Testis (tissue), 3 donors: Measurements from ENCODE around the gene SKAP1. TPM values are rescaled to one million over a fixed set of nuclear protein-coding genes. Genes with fewer than 3 reads are reported as not detected.

Source experiments
- DNase-seq: peaks from one replicate; pipeline ENCODE4 v3.0.0-alpha.2; 2019
- H3K27ac ChIP-seq, 2 donors: fragments of 200-600 bp; sonication (generic); one replicate each; pipeline ENCODE4 v1.5.1; 2019
- H3K27me3 ChIP-seq: fragments of 200-600 bp; sonication (generic); one replicate; pipeline ENCODE4 v1.5.1; 2019
- H3K36me3 ChIP-seq: fragments of 200-600 bp; sonication (generic); one replicate; pipeline ENCODE4 v1.5.1; 2017; ENCODE audit warnings: low read depth; ENCODE audit errors: missing control alignments
- H3K4me1 ChIP-seq: fragments of 200-600 bp; sonication (generic); one replicate; pipeline ENCODE4 v1.5.1; 2019
- H3K4me3 ChIP-seq, 2 donors: fragments of 200-600 bp; sonication (generic); one replicate each; pipeline ENCODE4 v1.5.1; 2017 to 2019
- H3K9me3 ChIP-seq: fragments of 200-600 bp; sonication (generic); one replicate; pipeline ENCODE4 v1.5.1; 2017
- CTCF ChIP-seq, 3 experiments: fragments of 450-650 bp in 2 of 3; fragments of 200-600 bp in 1 of 3; sonication (generic) in 1 of 3; IDR thresholded peaks; one replicate each; pipeline ENCODE4 v1.5.1; 2016 to 2019; ENCODE audit warnings: antibody characterized with exemption in 3 of 3, mild to moderate bottlenecking in 2 of 3, moderate library complexity in 1 of 3
- POLR2A ChIP-seq: fragments of 450-650 bp; IDR thresholded peaks from one replicate; pipeline ENCODE4 v1.6.1; 2017; ENCODE audit warnings: antibody characterized with exemption, mild to moderate bottlenecking, moderate library complexity
- WGBS, 2 donors: methylation state at CpG; one replicate each; pipeline ENCODE4 v1.1.5; 2018; 5-methylcytosine and 5-hydroxymethylcytosine counted together
- intact Hi-C: fragments of 100-400 bp; cut with DNase I; formaldehyde crosslinking; loops from one replicate; pipeline ENCODE4 v1.15.1; 2023; ENCODE audit warnings: low total_unique reads
- polyA plus RNA-seq: library from polyadenylated mRNA; stranded (reverse); fragments of 350-450 nt; fragmentation: Illumina TruSeq; extraction: RNeasy Lipid Tissue Mini Kit (QIAGEN cat#74804); gene quantifications from one replicate; pipeline ENCODE4 v1.2.3, GENCODE V29; 2014; ENCODE audit warnings: low read depth, low replicate concordance; ENCODE audit not compliant: insufficient read depth
- total RNA-seq, 2 donors: library from RNA; depleted of rRNA; stranded (reverse); fragments of >200 nt; gene quantifications; one replicate each; pipeline ENCODE4 v1.2.3, GENCODE V29; 2016

Gene SKAP1
- total and polyA plus RNA-seq, 3 donors from 2014 or later = 9.0 to 34.1 (median 16.9) TPM

GRCh38 chr17:48184721-48185120 lies 245.3 kb downstream of the SKAP1 start:
- Histone ChIP-seq H3K27me3 (no peaks in the 10 kb centered on the region), H3K4me1 (no peaks in the 10 kb centered on the region), H3K9me3 (no peaks in the 10 kb centered on the region), H3K4me3 (no peak overlapping the region), H3K27ac (no peak overlapping the region), H3K36me3 (no peaks in the 10 kb centered on the region)
- intact Hi-C loops = no loop called here
- DNase-seq = no peak
- 54 to 61% methylated on average over 6 of the region's 6 CpGs for whole genome bisulfite sequencing, 2 donors
- TF ChIP-seq POLR2A = no peak
- no peak for TF ChIP-seq CTCF (IDR thresholded peaks at IDR 0.05)

GRCh38 chr17:48181653-48182052 lies 248.4 kb downstream of the SKAP1 start:
- TF ChIP-seq POLR2A (no peak), CTCF (IDR thresholded peaks at IDR 0.05) (no peak)
- H3K4me3 ChIP-seq = no peak overlapping the region
- 0 to 18% methylated on average over 1 of the region's 1 CpG for WGBS, 2 donors

GRCh38 chr17:48180842-48181629 lies 249.0 kb downstream of the SKAP1 start:
- Histone ChIP-seq H3K36me3 (no peaks in the 10 kb centered on the region), H3K27me3 (no peaks in the 10 kb centered on the region), H3K9me3 (no peaks in the 10 kb centered on the region), H3K4me3 (no peak overlapping the region), H3K27ac (no peak overlapping the region), H3K4me1 (no peaks in the 10 kb centered on the region)
- TF ChIP-seq POLR2A (no peak), CTCF (IDR thresholded peaks at IDR 0.05) (no peak)
- intact Hi-C loops = no loop called here
- DNase-seq = no peak
- WGBS, 2 donors = 87 to 89% methylated on average over 7 of the region's 7 CpGs

More at GRCh38 chr17:48181653-48182052, 248.4 kb downstream of the SKAP1 start:
- Histone ChIP-seq H3K27me3 (no peaks in the 10 kb centered on the region), H3K4me1 (no peaks in the 10 kb centered on the region), H3K36me3 (no peaks in the 10 kb centered on the region), H3K27ac (no peak overlapping the region), H3K9me3 (no peaks in the 10 kb centered on the region)
- intact Hi-C loops = no loop called here
- DNase-seq = no peak

- TF ChIP-seq CTCF (IDR thresholded peaks at IDR 0.05) (no peak), POLR2A (no peak)
These were observed 250.7 kb downstream of the SKAP1 start for GRCh38 chr17:48179071-48179945.

More at GRCh38 chr17:48179071-48179945, 250.7 kb downstream of the SKAP1 start:
- DNase-seq = no peak
- Histone ChIP-seq H3K36me3 (no peaks in the 10 kb centered on the region), H3K4me1 (no peaks in the 10 kb centered on the region), H3K27ac (no peak overlapping the region), H3K9me3 (no peaks in the 10 kb centered on the region), H3K4me3 (no peak overlapping the region), H3K27me3 (no peaks in the 10 kb centered on the region)
- intact Hi-C loops = no loop called here
- 71 to 76% methylated on average over 4 of the region's 4 CpGs for WGBS, 2 donors
